ENCODE measurements around the gene CFAP43. TPM values are rescaled to one million over a fixed set of nuclear protein-coding genes. Genes with fewer than 3 reads are reported as not detected.

The CFAP43 gene
- total and polyA plus RNA-seq, 2 of the 8 experiments (the other 6 are each of a cell fraction or from before 2014, with no cell fraction given), result 0.11 to 0.27 TPM

DNA sequence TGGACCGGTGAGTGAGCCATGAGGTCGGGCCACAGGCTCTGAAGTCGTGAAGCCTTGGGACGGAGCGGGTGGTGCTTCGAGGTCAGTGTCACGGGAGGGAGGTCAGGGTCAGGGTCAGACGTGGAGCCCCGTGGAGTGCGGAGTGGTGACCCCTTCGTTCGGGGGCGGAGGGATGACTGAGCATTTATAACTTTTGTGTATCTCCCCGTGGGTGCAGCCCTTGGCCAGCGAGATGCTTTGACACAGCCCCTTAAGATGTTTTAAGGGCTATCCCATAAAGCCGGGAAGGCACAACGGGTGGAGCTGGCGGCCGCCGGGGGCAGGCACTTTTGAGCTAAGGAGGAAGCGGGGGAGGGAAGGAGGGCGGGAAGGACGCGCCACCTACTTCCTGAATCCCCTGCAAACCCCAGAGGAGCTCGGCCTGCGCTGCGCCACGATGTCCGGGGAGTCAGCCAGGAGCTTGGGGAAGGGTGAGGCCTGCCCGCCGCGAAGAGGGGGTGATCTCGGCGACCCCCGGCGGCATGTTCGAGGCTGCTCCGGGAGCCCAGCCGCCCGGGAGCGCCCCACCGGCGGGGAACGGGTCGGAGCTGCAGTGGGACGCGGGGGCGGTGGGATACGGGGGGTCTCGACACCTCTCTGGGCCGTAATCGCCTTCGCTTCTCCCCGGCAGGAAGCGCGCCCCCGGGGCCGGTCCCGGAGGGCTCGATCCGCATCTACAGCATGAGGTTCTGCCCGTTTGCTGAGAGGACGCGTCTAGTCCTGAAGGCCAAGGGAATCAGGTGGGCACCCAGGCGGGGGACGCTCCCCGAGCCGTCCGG is 22.5 kb upstream of the CFAP43 start, which contains the start of gene GSTO1 (continued):
- TF ChIP-seq CTCF (IDR thresholded peaks at IDR 0.05; ENCODE audit: control extremely low read depth in 1 of 3, insufficient read depth in 1 of 3, low read depth in 1 of 3, low read length in 3 of 3) (no peak), HDAC2 (IDR thresholded peaks at IDR 0.05; ENCODE audit: borderline replicate concordance in 1 of 2, low read depth in 2 of 2, low read length in 2 of 2) (0 out of 4 replicates have a peak, but pooled peaks of 1 of the 2 experiments have one; percentile 60), CHD2 (IDR thresholded peaks at IDR 0.05; ENCODE audit: low read length) (no peak), KDM4A (IDR thresholded peaks at IDR 0.05; ENCODE audit: low read depth, low read length, severe bottlenecking) (peak; percentile 83), TAF7 (optimal IDR thresholded peaks at IDR 0.05; ENCODE audit: borderline replicate concordance, low read depth, low read length) (no peak), NANOG (IDR thresholded peaks at IDR 0.05; ENCODE audit: insufficient read depth, low read depth, low read length, poor library complexity, severe bottlenecking) (no peak), TAF1 (IDR thresholded peaks at IDR 0.05; ENCODE audit: low read depth, low read length) (0 out of 2 replicates have a peak, but pooled peaks have one; percentile 11), RFX5 (IDR thresholded peaks at IDR 0.05; ENCODE audit: borderline replicate concordance, low read depth, low read length) (no peak), E2F6 (IDR thresholded peaks at IDR 0.05) (peak; percentile 76), GTF2F1 (IDR thresholded peaks at IDR 0.05; ENCODE audit: borderline replicate concordance, low read depth, low read length) (no peak), PHF8 (conservative IDR thresholded peaks at IDR 0.05; ENCODE audit: low read depth, low read length) (0 out of 2 replicates have a peak, but pooled peaks have one; percentile 22), USF2 (IDR thresholded peaks at IDR 0.05; ENCODE audit: low read length) (no peak), SIN3A (conservative IDR thresholded peaks at IDR 0.05 in 1 of 2, IDR thresholded peaks at IDR 0.05 in 1 of 2; ENCODE audit: low read depth in 1 of 2, low read length in 2 of 2) (no peak), POLR2AphosphoS5 (IDR thresholded peaks at IDR 0.05; ENCODE audit: low read depth, low read length) (no peak; the same call in 1 of the 2 replicates), RXRA (IDR thresholded peaks at IDR 0.05; ENCODE audit: insufficient read depth, low read depth, low read length) (no peak)

Data from H1 (cell line).